Measurements from ENCODE around the gene MC2R. TPM values are rescaled to one million over a fixed set of nuclear protein-coding genes. Genes with fewer than 3 reads are reported as not detected.

The MC2R gene
- total and polyA plus RNA-seq, 10 of the 15 experiments (the other 5 are each of a cell fraction or from before 2014, with no cell fraction given): 0.15 TPM; not detected in 9

GRCh38 chr18:13918898-13919297 lies 3.6 kb upstream of the MC2R start:
- Histone ChIP-seq H3K79me2 (ENCODE audit: control insufficient read depth, insufficient read depth, low read length) (no peaks in the 10 kb centered on the region), H2AFZ (ENCODE audit: control insufficient read depth, low read depth, low read length) (no peak overlapping the region), H3K4me1 (ENCODE audit: control insufficient read depth, insufficient read depth, low read length) (no peaks in the 10 kb centered on the region), H3K9me3 (replicated peaks; ENCODE audit: control insufficient read depth, insufficient read depth, low read length) (no peaks in the 10 kb centered on the region), H3K9ac (ENCODE audit: control insufficient read depth, insufficient read depth, low read length) (no peak overlapping the region), H3K36me3 (ENCODE audit: control insufficient read depth in 2 of 2, insufficient read depth in 2 of 2, low read length in 1 of 2) (no peaks in the 10 kb centered on the region), H3K27me3 (replicated peaks in 1 of 2; ENCODE audit: control insufficient read depth in 2 of 2, insufficient read depth in 2 of 2, low read length in 1 of 2) (no peaks in the 10 kb centered on the region; a peak in 2 of 4 replicates), H3K4me2 (ENCODE audit: control insufficient read depth, insufficient read depth) (no peak overlapping the region), H3K27ac (ENCODE audit: control insufficient read depth, insufficient read depth) (no peak overlapping the region), H4K20me1 (ENCODE audit: control insufficient read depth, insufficient read depth) (no peaks in the 10 kb centered on the region), H3K4me3 (no peak overlapping the region)
- RAD21 ChIA-PET (ENCODE audit: unreplicated experiment): no interaction called here
- no peak for FAIRE-seq
- no TSS peak for BruUV-seq (replicated peaks)
- no peak for DNase-seq (ENCODE audit: low read depth, low spot score)
- SMC1A ChIA-PET (ENCODE audit: uncharacterized antibody, unreplicated experiment): no interaction called here
- WGBS (ENCODE audit: insufficient coverage, insufficient replicate concordance, low lambda C conversion rate, missing lambda C conversion rate): 49% methylated on average over 8 of the region's 8 CpGs
- ATAC-seq: no peak
- no peak for TF ChIP-seq KLF5 (IDR thresholded peaks at IDR 0.05; ENCODE audit: partially characterized antibody)
- TF ChIP-seq HDAC2 (IDR thresholded peaks at IDR 0.05): no peak
- TF ChIP-seq SMAD5 (IDR thresholded peaks at IDR 0.05; ENCODE audit: low read depth): no peak
- no peak for TF ChIP-seq NFYB (IDR thresholded peaks at IDR 0.05; ENCODE audit: insufficient read depth, low read depth, low read length)
- no peak for TF ChIP-seq CTCF (IDR thresholded peaks at IDR 0.05 in 2 of 3, conservative IDR thresholded peaks at IDR 0.05 in 1 of 3; ENCODE audit: control insufficient read depth in 2 of 3, extremely low read depth in 1 of 3, insufficient read depth in 1 of 3, low read depth in 3 of 3, low read length in 3 of 3)
- TF ChIP-seq ZZZ3 (IDR thresholded peaks at IDR 0.05; ENCODE audit: control insufficient read depth, insufficient read length, low read depth): no peak
- TF ChIP-seq ETV6 (conservative IDR thresholded peaks at IDR 0.05 in 1 of 2, IDR thresholded peaks at IDR 0.05 in 1 of 2; ENCODE audit: borderline replicate concordance in 1 of 2, low read depth in 1 of 2): no peak
- no peak for TF ChIP-seq KAT2A (conservative IDR thresholded peaks at IDR 0.05; ENCODE audit: control insufficient read depth, low read depth, low read length)
- TF ChIP-seq CBX5 (IDR thresholded peaks at IDR 0.05; ENCODE audit: low read depth): no peak
- no peak for TF ChIP-seq IKZF1 (conservative IDR thresholded peaks at IDR 0.05)
- no peak for TF ChIP-seq LARP7 (IDR thresholded peaks at IDR 0.05)
- no peak for TF ChIP-seq EED (IDR thresholded peaks at IDR 0.05; ENCODE audit: low read depth)
- TF ChIP-seq BCLAF1 (IDR thresholded peaks at IDR 0.05): no peak
- TF ChIP-seq NFIC (IDR thresholded peaks at IDR 0.05; ENCODE audit: low read depth, low read length): no peak
- in situ Hi-C loops (cut with MboI): no loop called here
- CTCF ChIA-PET: no interaction called here
- intact Hi-C loops (cut with micrococcal nuclease; ENCODE audit: unreplicated experiment): no loop called here
- POLR2A ChIA-PET: no interaction called here

Measured in GM12878 (cell line).